ENCODE data around the gene PPM1N. TPM values are rescaled to one million over a fixed set of nuclear protein-coding genes. Genes with fewer than 3 reads are reported as not detected.

PPM1N gene
- total and polyA plus RNA-seq, 2 of the 13 experiments (the other 11 are each of a cell fraction or from before 2014, with no cell fraction given): 0.31 to 1.8 TPM

DNA sequence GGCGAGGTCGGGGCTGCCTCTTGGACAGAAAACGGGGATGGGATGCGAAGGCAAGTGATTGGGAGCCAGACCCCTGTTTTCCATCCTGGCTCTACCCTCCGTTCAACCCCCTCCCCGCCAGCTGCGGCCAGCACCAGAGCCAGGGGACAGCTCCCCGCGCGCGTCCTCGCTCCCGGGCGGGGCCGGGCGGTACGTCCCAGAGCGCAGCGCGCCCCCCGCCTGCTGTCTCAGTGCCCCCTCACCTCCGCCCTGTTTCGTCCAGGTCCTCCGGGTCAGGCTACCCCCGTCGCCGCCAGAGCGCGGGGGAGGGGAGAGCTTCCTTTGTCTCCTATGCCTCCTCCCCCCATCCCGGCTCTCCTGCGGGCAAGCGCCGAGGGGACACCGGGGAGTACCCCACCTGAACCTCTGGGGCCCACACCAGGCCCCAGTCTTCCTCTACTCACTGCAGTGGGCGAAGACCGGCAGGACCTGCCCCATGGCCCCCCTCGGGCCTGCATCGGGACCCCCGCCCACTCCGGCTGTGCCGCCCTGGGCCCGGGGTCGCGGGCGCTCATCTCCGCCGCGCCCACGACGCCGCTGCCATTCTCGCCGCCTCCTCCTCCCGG is 1.8 kb upstream of the PPM1N start (continued):
- TF ChIP-seq, protein P1, sequence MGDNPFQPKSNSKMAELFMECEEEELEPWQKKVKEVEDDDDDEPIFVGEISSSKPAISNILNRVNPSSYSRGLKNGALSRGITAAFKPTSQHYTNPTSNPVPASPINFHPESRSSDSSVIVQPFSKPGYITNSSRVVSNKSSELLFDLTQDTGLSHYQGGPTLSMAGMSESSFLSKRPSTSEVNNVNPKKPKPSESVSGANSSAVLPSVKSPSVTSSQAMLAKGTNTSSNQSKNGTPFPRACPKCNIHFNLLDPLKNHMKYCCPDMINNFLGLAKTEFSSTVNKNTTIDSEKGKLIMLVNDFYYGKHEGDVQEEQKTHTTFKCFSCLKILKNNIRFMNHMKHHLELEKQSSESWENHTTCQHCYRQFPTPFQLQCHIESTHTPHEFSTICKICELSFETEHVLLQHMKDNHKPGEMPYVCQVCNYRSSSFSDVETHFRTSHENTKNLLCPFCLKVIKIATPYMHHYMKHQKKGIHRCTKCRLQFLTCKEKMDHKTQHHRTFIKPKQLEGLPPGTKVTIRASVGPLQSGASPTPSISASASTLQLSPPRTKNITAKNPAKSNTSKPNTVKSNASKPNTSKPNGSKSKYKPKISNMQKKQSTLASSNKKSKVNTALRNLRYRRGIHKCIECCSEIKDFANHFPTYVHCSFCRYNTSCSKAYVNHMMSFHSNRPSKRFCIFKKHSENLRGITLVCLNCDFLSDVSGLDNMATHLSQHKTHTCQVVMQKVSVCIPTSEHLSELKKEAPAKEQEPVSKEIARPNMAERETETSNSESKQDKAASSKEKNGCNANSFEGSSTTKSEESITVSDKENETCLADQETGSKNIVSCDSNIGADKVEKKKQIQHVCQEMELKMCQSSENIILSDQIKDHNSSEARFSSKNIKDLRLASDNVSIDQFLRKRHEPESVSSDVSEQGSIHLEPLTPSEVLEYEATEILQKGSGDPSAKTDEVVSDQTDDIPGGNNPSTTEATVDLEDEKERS (CRISPR knock-in tag; IDR thresholded peaks at IDR 0.05): no peak
- peak in 1 of 2 experiments; percentile 93; a peak in 2 of 4 replicates for TF ChIP-seq KLF16 (CRISPR knock-in tag; IDR thresholded peaks at IDR 0.05)
- TF ChIP-seq KLF6 (CRISPR knock-in tag; IDR thresholded peaks at IDR 0.05): peak; percentile 78; the same call in 1 of the 2 replicates
- TF ChIP-seq ZNF20 (CRISPR knock-in tag; IDR thresholded peaks at IDR 0.05): no peak
- TF ChIP-seq POLR2AphosphoS5 (IDR thresholded peaks at IDR 0.05; ENCODE audit: low read depth, low read length): no peak
- TF ChIP-seq GATAD1 (CRISPR knock-in tag; IDR thresholded peaks at IDR 0.05): peak; percentile 41; the same call in 1 of the 2 replicates
- TF ChIP-seq MXD4 (CRISPR knock-in tag; IDR thresholded peaks at IDR 0.05): peak; percentile 72
- peak; percentile 72 for TF ChIP-seq ZNF160 (CRISPR knock-in tag; IDR thresholded peaks at IDR 0.05)
- no peak for TF ChIP-seq EZH2 (conservative IDR thresholded peaks at IDR 0.05; ENCODE audit: low read depth, low read length)
- no peak for TF ChIP-seq MTA1 (CRISPR knock-in tag; IDR thresholded peaks at IDR 0.05; ENCODE audit: borderline replicate concordance)
- TF ChIP-seq, protein P2, sequence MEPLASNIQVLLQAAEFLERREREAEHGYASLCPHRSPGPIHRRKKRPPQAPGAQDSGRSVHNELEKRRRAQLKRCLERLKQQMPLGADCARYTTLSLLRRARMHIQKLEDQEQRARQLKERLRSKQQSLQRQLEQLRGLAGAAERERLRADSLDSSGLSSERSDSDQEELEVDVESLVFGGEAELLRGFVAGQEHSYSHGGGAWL (CRISPR knock-in tag; IDR thresholded peaks at IDR 0.05): peak; percentile 95
- TF ChIP-seq ZFX (CRISPR knock-in tag; IDR thresholded peaks at IDR 0.05; ENCODE audit: low read depth): peak; percentile 36; the same call in 1 of the 2 replicates
- peak; percentile 93 for TF ChIP-seq ERF (CRISPR knock-in tag; IDR thresholded peaks at IDR 0.05)
- no peak for TF ChIP-seq DNMT1 (CRISPR knock-in tag; IDR thresholded peaks at IDR 0.05)
- no peak for TF ChIP-seq ZMYM2 (CRISPR knock-in tag; IDR thresholded peaks at IDR 0.05)
- no peak for TF ChIP-seq ZNF383 (CRISPR knock-in tag; IDR thresholded peaks at IDR 0.05; ENCODE audit: borderline replicate concordance)
- TF ChIP-seq, protein P3, sequence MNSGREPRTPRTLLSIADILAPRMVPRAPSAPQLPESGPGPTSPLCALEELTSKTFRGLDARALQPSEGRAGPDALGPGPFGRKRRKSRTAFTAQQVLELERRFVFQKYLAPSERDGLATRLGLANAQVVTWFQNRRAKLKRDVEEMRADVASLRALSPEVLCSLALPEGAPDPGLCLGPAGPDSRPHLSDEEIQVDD (CRISPR knock-in tag; IDR thresholded peaks at IDR 0.05; ENCODE audit: borderline replicate concordance): no peak; the same call in 1 of the 2 replicates
- TF ChIP-seq, protein P4, sequence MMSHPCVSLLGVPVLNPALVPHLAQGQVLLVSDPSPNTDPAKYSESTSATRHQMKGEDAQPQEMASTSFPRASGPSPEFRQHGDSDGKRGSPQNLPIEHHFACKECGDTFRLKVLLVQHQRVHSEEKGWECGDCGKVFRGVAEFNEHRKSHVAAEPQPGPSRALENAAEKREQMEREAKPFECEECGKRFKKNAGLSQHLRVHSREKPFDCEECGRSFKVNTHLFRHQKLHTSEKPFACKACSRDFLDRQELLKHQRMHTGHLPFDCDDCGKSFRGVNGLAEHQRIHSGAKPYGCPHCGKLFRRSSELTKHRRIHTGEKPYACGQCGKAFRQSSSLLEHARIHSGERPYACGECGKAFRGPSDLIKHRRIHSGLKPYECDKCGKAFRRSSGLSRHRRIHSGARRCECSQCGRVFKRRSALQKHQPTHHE (CRISPR knock-in tag; IDR thresholded peaks at IDR 0.05; ENCODE audit: borderline replicate concordance): 0 out of 2 replicates have a peak, but pooled peaks have one; percentile 44
- TF ChIP-seq, protein P5, sequence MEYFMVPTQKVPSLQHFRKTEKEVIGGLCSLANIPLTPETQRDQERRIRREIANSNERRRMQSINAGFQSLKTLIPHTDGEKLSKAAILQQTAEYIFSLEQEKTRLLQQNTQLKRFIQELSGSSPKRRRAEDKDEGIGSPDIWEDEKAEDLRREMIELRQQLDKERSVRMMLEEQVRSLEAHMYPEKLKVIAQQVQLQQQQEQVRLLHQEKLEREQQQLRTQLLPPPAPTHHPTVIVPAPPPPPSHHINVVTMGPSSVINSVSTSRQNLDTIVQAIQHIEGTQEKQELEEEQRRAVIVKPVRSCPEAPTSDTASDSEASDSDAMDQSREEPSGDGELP (IDR thresholded peaks at IDR 0.05; ENCODE audit: borderline replicate concordance, low read depth): peak; percentile 22; the same call in 1 of the 2 replicates
- no peak for TF ChIP-seq ZNF17 (CRISPR knock-in tag; IDR thresholded peaks at IDR 0.05)
- no peak for TF ChIP-seq ZBTB21 (CRISPR knock-in tag; IDR thresholded peaks at IDR 0.05)
- no peak; the same call in 1 of the 2 replicates for TF ChIP-seq ZNF788 (CRISPR knock-in tag; IDR thresholded peaks at IDR 0.05; ENCODE audit: borderline replicate concordance)
- no peak for TF ChIP-seq REL (CRISPR knock-in tag; conservative IDR thresholded peaks at IDR 0.05)
- no peak for TF ChIP-seq POGZ (CRISPR knock-in tag; IDR thresholded peaks at IDR 0.05)
